Activated T-helper 9 cell treated with anti-CD3 and anti-CD28 coated beads, Interleukin-2, amount 50 U/mL, for 16 hours (primary cell): ENCODE data around the gene TXNL1.
"Not testable (repeated sequence)": the region's sequence is repeated elsewhere in the genome, so short reads cannot be mapped to it uniquely, and the experiment has no call there.

Experiments used
- DNase-seq: peaks from one replicate; pipeline ENCODE4 v3.0.0-alpha.2; 2020; ENCODE audit warnings: low read depth

The TXNL1 gene

DNA sequence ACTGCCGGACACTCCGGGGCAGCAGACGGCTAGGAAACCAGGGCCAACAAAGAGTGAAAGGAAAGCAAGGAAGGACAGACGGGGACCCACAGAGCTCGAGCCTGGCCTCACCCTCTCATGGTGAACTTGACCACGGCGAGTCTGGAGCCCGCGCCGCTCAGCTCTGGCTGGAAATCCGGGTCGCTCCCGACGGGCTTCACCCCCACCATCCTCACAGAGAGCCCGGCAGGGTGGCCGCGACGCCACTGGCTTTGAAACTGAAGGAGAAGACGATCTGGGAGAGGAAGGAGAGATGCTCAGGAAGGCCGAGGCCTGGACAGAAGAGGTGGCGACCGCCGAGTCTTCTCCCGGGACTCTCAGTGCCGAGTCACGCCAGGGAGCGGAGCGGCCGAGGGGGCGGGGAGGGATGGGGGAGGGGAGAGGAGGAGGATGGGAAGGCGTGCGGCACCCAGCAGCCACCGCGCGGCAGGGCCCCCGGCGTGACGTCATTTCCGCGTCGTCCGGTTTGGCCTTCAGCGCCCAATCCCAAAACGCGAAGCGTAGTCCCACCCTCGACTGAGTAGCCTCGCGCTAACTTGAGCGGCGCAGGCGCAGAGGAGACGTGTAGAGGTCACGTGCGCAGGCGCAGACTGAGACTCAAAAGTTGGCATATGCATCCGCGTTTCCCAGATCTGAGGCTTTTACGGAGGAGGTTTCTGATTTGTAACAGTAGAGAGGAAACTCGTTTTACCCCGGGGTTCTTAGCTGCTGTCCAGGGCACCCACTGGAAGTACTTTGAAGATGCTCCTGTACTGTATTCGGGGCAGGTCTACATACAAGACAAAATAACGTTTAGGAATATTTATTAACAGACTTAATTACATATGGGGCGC, at the start of gene TXNL1:
Gene TXNL1, minus strand, starts transcription at position 361 of the 872 bp plus-strand sequence. Its CDS starts 152 bp downstream, at position 209.
- peak; percentile 99 for DNase-seq

DNA sequence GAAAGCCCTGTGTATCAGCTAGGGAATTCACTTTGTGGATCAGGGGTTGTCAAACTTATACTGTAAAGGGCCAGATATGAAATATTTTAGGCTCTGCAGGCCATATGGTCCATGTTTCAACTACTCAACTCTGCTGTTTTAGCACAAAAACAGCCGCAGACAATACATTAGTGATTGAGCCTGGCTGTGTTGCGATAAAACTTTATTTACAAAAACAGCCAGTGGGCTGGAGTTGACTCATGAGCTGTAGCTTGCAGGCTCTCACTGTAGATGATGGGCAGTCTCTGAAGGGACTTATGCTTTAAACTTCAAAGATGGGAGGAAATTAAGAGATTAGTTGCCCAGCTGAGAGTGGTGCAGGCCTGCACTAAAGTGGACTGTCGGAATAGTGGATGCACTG, 45.9 kb upstream of the TXNL1 start:
- no peak for DNase-seq

- no peak for DNase-seq
Observed at GRCh38 chr18:56678836-56679565, 40.6 kb upstream of the TXNL1 start.

DNA sequence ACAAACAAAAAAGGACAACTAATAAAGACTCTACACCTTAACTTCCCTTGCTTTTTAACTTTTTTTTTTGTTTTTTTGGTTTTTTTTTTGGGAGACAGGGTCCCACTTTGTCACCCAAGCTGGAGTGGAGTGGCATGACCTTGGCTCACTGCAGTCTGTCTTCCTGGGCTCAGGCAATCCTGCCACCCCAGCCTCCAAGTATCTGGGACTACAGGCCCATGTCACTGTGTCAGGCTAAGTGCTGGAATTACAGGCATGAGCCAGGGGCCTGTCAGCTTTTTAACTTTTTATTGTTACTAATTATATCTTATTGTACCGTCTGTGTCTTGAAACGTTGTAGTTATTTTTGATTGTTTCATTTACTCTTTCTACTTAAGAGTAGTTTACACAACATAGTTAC, 38.2 kb upstream of the TXNL1 start:
- DNase-seq = no peak

- no peak for DNase-seq
Observed at GRCh38 chr18:56672981-56673380, 34.6 kb upstream of the TXNL1 start.

DNA sequence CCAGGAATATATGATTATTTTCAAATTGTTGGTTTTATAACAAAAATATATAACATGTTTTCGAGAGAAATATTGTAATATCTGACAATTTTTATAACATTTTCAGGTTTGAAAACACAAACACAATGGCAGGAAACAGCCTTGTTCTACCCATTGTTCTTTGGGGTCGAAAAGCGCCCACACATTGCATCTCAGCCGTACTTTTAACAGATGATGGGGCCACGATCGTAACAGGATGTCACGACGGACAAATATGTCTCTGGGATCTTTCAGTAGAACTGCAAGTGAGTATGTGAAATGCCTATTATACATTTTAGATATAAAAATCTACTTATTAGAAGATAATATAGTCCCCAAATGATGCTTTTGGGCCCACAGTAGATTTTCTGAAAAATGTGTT, 34.0 kb upstream of the TXNL1 start:
- DNase-seq = no peak

- no peak for DNase-seq
Observed at GRCh38 chr18:56662902-56663301, 24.5 kb upstream of the TXNL1 start.

GRCh38 chr18:56662502-56662901, 24.1 kb upstream of the TXNL1 start:
- no peak for DNase-seq

- DNase-seq = no peak
Observed at GRCh38 chr18:56662063-56662408, 23.6 kb upstream of the TXNL1 start.

DNA sequence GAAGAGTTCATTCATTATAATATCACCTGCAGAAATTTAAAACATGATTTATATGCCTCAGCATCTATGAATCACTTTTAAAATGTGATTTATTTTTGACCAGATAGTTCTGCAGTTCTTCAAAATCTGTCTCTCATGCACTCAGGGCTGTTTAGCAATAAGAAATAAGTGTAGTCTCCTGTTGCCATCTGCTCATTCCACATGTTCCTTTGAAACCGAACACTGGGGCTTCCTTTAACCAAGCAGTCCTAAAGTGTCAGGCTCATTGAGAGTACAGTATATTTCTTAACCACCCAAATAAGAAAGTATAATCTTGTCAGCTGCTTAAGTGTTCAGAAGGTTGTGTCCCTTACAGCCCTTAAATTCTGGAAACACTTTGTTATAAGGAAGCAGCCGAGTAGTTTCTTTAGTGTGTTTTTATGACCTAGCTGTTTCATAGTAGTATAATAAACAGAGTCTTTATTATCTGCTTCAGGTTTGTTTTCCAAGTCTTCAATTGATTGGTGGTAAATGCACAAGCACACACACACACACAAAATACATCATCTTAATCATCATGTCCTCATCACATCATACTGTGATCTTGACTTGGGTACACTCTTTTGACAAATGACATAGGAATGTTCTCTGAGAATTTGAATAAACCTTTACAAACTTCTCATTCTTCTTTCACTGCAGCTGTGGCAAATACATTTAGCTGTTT, 23.1 kb upstream of the TXNL1 start:
- DNase-seq = no peak

DNA sequence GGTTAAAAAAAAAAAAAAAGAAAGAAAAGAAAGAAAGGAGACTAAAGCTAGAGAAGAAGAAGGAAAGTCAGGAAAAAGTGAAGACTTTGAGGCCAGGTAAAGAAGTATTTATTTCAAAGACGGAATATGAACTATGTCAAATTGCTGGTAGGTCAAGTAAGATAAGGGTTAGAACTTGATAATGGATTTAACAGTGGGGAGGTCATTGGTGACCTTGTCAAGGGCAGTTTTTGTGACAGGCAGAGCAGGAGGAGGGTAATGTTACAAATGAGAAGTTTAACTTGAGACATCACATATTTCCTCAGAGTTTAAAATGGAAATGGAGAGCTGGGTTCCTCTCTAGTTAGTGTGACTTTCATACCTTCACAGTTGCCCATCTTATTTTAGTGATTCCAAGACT, 22.3 kb upstream of the TXNL1 start:
- DNase-seq = no peak

DNA sequence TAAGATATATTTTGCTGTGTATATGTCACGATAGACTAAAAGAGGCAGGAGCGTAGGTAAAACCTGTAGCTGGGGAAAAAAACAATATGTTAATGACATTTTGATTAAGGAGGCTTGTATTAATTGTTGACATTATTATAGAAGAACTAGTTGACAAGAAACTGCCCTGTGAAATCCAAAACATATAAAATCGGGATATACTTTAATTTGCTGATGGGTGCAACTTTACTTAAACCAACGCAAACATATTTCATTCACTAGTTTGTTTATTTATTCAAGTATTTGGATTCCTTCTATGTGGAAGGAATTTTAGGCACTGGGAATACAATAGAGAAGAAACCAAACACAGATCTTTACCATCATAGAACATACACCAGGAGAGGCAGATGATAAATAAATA, 20.7 kb upstream of the TXNL1 start:
- DNase-seq = no peak

- no peak for DNase-seq
Observed at GRCh38 chr18:56658261-56658660, 19.9 kb upstream of the TXNL1 start.

GRCh38 chr18:56654280-56654679, 15.9 kb upstream of the TXNL1 start:
- not testable (repeated sequence) for DNase-seq

DNA sequence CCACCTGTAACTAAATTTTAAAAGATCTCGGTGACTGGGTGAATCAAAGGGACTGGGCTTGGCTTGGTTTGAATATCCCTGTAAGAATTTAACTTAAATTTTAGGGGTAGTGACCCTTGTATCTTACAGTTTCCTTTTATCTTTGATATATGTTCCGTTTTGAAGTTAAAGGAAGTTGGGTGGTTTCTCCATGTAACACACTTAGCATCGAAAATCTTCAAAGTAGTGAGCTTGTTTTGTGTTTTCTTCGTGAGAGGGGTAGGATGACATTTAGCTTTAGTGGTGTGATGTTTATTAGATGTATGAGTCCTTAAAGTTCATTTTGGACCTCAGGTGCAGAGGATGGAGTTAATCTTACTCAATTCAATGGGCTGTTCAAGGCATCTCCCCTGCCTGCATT, 14.4 kb upstream of the TXNL1 start:
- DNase-seq = no peak

DNA sequence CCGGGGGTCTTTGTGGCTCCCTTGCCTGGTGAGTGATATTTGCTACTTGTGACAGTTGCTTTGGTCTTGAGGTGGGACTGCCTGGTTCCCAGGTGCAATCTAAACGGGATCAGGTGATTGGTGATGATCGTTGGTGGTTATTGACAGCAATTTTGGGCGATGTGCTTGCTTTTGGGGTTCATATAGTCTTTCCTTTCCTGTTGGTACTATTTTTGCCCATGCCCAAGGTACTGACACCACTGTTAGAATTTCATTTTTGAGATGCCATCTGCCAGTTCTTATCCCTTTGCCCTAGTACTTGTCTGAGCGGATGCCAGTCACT, 13.3 kb upstream of the TXNL1 start:
- DNase-seq = no peak

- DNase-seq = peak; percentile 91
Observed at GRCh38 chr18:56650944-56651770, 12.8 kb upstream of the TXNL1 start, which contains the start of gene WDR7. WDR7 (plus strand) TSS chr18:56651359; CDS start chr18:56672516, 21,157 bp downstream.

DNA sequence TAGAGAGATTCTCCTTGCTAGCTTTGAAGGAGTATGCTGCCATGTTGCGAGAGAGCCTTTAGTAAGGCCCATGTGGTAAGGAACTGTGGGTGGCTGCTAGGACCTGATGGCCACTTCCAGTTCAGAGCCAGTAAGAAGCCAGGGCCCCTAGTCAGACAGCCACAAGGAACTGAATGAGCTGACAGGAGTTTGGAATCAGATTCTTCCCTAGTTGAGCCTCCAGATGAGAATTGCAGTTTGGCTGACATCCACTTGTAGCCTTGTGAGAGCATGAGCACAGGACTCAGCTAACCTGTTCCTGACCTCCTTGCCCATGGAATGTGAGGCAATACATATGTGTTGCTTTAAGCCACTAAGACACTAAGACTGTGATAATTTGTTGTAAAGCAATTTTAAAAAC, 11.6 kb upstream of the TXNL1 start:
- no peak for DNase-seq

DNA sequence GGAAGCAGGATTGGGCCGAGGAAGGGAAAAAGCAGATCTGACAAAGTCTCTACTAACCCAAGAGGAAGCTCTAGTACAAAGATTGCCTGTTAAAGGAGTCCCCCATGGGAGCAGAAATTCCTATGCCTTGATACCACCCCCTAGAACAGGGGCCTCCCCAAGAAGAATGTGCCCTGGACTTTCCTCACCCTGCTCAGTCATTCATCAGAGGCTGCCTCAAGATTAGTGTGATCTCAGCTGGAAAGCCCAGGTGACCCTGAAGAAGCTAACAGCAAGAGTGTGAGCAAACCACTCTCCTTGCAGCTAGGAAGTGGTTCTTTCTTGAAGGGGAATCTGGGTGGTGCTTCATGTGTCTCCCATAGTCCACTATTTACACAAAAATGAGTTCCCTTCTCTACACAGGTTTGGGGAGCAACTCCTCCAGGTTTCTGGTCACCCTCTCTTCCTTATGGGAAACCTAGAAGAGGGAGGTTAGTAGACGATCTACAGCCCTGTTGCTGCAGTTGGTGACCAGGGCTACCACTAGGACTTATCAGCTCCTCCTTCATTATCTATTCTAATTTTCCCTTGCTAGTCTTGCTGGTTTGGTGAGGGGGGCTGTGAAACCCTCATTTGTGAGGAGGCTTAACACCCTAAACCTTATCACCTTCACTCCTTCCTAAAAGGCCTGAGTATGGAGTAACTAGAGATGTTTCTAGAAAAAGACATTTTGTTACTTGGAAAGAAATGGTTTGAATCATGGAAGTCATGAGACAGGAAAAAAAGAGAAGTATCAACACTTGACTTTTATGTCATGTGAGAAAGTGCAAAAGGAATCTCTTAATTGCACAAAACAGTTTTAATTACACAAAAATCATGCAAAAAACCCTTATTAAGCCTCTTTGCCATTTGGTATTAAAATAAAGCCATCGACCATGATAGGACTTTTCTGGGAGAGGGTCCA, 9.8 kb upstream of the TXNL1 start:
- DNase-seq = no peak

GRCh38 chr18:56647071-56647470, 8.7 kb upstream of the TXNL1 start:
- DNase-seq = no peak
